Psoas muscle (tissue), 8 donors: ENCODE data around the gene GPR137. TPM values are rescaled to one million over a fixed set of nuclear protein-coding genes. Genes with fewer than 3 reads are reported as not detected.
A peak's percentile ranks its signal among the peaks of the same experiment; 100 is the strongest.

ENCODE experiments used
- ATAC-seq, 4 donors: fragments of 200-7000 bp; cut with Tn5 transposase; one replicate each; pipeline ENCODE4 v1.9.1; 2020; ENCODE audit warnings: moderate library complexity in 3 of 4, mild to moderate bottlenecking in 2 of 4
- DNase-seq, 2 donors: peaks; one replicate each; pipeline ENCODE4 v3.0.0-alpha.2; 2020
- H3K27ac ChIP-seq: fragments of 200-600 bp; one replicate; pipeline ENCODE4 v1.8.0; 2022
- H3K27me3 ChIP-seq, 3 donors: fragments of 200-600 bp in 1 of 3; one replicate each; pipeline versions ENCODE4 v1.6.1 to v1.8.0; 2013 to 2022; ENCODE audit warnings: low read length in 2 of 3, mild to moderate bottlenecking in 2 of 3, moderate library complexity in 1 of 3; ENCODE audit not compliant: insufficient read depth in 3 of 3
- H3K36me3 ChIP-seq, 2 donors: fragments of 200-600 bp in 1 of 2; one replicate each; pipeline versions ENCODE4 v1.6.1 to v1.8.0; 2013 to 2022; ENCODE audit warnings: low read depth in 1 of 2, mild to moderate bottlenecking in 1 of 2, moderate library complexity in 1 of 2; ENCODE audit not compliant: insufficient read depth in 1 of 2
- H3K4me1 ChIP-seq: fragments of 200-600 bp; one replicate; pipeline ENCODE4 v1.8.0; 2022
- H3K4me3 ChIP-seq: fragments of 200-600 bp; one replicate; pipeline ENCODE4 v1.8.0; 2022; ENCODE audit warnings: mild to moderate bottlenecking
- H3K9me3 ChIP-seq: fragments of 200-600 bp; one replicate; pipeline ENCODE4 v1.8.0; 2022
- CTCF ChIP-seq: fragments of 200-600 bp; IDR thresholded peaks from one replicate; pipeline ENCODE4 v1.8.0; 2022; ENCODE audit warnings: antibody characterized with exemption
- WGBS, 3 donors: extraction: QIAGEN DNeasy Blood & Tissue Kit; methylation state at CpG; one replicate each; pipeline versions ENCODE4 v1.1.6 to v1.1.7; 2013; 5-methylcytosine and 5-hydroxymethylcytosine counted together
- intact Hi-C, 2 donors: fragments of 100-400 bp; cut with DNase I; formaldehyde crosslinking; loops; one replicate each; pipeline versions ENCODE4 v1.11.0 to v1.14.2; 2022
- polyA plus RNA-seq, 3 donors: library from polyadenylated mRNA; stranded (reverse); fragments of 200-250 nt; gene quantifications; one replicate each; pipeline ENCODE4 v1.2.3, GENCODE V29; 2013
- total RNA-seq, 4 donors: library from RNA; stranded (reverse); fragmentation: NEBNext Ultra II Directional in 2 of 4; extraction: Animal tissue kit (Norgen Biotek cat#: 25700) in 2 of 4; gene quantifications; one replicate each; pipeline versions ENCODE4 v1.2.1 to v1.2.4, GENCODE V29; 2021 to 2023
- donor health status: healthy with polysubstance abuse.
- donor health status: DM: no; HTN: no; CAD: no; lungs with moderate emphysema.
- donor health status: Bipolar disorder and iron deficiency.
- donor health status: healthy.
- donor health status: DM: yes; HTN: yes; CAD: no.
- donor health status: DM: no; HTN: no; CAD: no.
- donor health status: DM: no; HTN: no; CAD: no.
- donor health status: DM: yes; HTN: yes; CAD: no.

GPR137 gene
- total and polyA plus RNA-seq, 7 donors: 13.8 to 49.9 (median 17.7) TPM

- ATAC-seq (no peak), DNase-seq (peak in 1 of 2 donors; percentile 52)
- no peak for TF ChIP-seq CTCF
- no peak overlapping the region for H3K27ac ChIP-seq
- no peaks in the 10 kb centered on the region for H3K27me3 ChIP-seq
- H3K9me3 ChIP-seq: no peaks in the 10 kb centered on the region
- intact Hi-C loops: no loop called here
- peaks cover 0 to 80% of the 10 kb centered on the region in 2 donors for H3K36me3 ChIP-seq
- H3K4me1 ChIP-seq: peaks cover 9% of the 10 kb centered on the region
- WGBS, 3 donors: 87 to 90% (median 90%) methylated on average over 21 to 24 of the region's 24 CpGs
- H3K4me3 ChIP-seq: no peak overlapping the region
These were observed 27.3 kb upstream of the GPR137 start for GRCh38 chr11:64258356-64258755.

- no peaks in the 10 kb centered on the region for H3K27me3 ChIP-seq
- intact Hi-C loops: no loop called here
- TF ChIP-seq CTCF: no peak
- ATAC-seq: no peak
- H3K9me3 ChIP-seq: no peaks in the 10 kb centered on the region
- H3K27ac ChIP-seq: no peak overlapping the region
- no peak overlapping the region for H3K4me3 ChIP-seq
- 91 to 94% (median 91%) methylated on average over 22 to 32 of the region's 32 CpGs for WGBS, 3 donors
- DNase-seq: peak in 1 of 2 donors; percentile 55
- H3K36me3 ChIP-seq: peaks cover 0 to 84% of the 10 kb centered on the region in 2 donors
- peaks cover 2% of the 10 kb centered on the region for H3K4me1 ChIP-seq
These were observed 26.6 kb upstream of the GPR137 start for GRCh38 chr11:64258946-64259532.

- WGBS, 3 donors: 85 to 89% (median 87%) methylated on average over 4 of the region's 4 CpGs
- DNase-seq (no peak), ATAC-seq (no peak)
- H3K27me3 ChIP-seq: no peaks in the 10 kb centered on the region
- no peak overlapping the region for H3K4me3 ChIP-seq
- H3K9me3 ChIP-seq: no peaks in the 10 kb centered on the region
- peaks cover 0 to 87% of the 10 kb centered on the region in 2 donors for H3K36me3 ChIP-seq
- no peak overlapping the region for H3K27ac ChIP-seq
- no peaks in the 10 kb centered on the region for H3K4me1 ChIP-seq
- intact Hi-C loops: no loop called here
- no peak for TF ChIP-seq CTCF
These were observed 26.0 kb upstream of the GPR137 start for GRCh38 chr11:64259533-64260067.

DNA sequence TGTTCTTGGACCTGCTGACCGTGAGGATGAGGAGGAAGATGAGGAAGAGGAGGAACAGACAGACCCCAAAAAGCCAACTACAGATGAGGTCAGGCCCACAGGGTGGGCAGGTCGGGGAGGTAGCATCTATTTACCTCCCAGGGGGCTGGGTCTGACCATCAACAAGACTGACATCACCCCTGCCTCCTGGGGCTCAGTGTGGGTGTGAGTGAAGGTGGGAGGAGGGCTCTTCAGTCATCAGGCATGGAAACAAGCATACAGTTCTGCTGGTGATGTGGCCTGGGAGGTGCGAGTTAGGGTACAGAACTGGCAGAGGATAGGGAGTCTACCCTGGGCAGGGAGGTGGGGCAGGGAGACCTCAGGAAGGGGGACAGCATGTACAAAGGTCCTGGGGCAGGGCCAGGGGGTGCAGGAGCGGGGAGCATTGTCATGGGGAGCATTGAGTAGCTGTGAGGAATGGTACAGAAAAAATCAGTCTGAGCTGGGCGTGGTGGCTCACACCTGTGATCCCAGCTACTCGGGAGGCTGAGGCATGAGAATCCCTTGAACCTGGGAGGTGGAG is 25.4 kb upstream of the GPR137 start:
- intact Hi-C loops: no loop called here
- 95 to 98% (median 97%) methylated on average over 6 of the region's 6 CpGs for WGBS, 3 donors
- Histone ChIP-seq H3K4me1 (no peaks in the 10 kb centered on the region), H3K36me3 (peaks cover 0 to 84% of the 10 kb centered on the region in 2 donors), H3K9me3 (no peaks in the 10 kb centered on the region), H3K27ac (no peak overlapping the region), H3K27me3 (no peaks in the 10 kb centered on the region), H3K4me3 (no peak overlapping the region)
- no peak for DNase-seq
- no peak for TF ChIP-seq CTCF
- ATAC-seq: no peak
